ENCODE results near the gene DPYD.

The DPYD gene

GRCh38 chr1:97781762-97782337 lies 139.0 kb downstream of the DPYD start:
- no peak for DNase-seq (ENCODE audit: low read depth)
- H3K4me3 ChIP-seq (ENCODE audit: low read length) = no peak overlapping the region
- no peak for TF ChIP-seq CTCF (conservative IDR thresholded peaks at IDR 0.05; ENCODE audit: low read depth, low read length)

- no peak overlapping the region for H3K4me3 ChIP-seq (ENCODE audit: low read length)
- no peak for DNase-seq (ENCODE audit: low read depth)
- no peak for TF ChIP-seq CTCF (conservative IDR thresholded peaks at IDR 0.05; ENCODE audit: low read depth, low read length)
These were observed 139.9 kb downstream of the DPYD start for GRCh38 chr1:97780884-97781283.

GRCh38 chr1:97778718-97779117 lies 142.1 kb downstream of the DPYD start:
- DNase-seq (ENCODE audit: low read depth) = no peak
- no peak overlapping the region for H3K4me3 ChIP-seq (ENCODE audit: low read length)
- no peak for TF ChIP-seq CTCF (conservative IDR thresholded peaks at IDR 0.05; ENCODE audit: low read depth, low read length)

GRCh38 chr1:97770376-97770775 lies 150.5 kb downstream of the DPYD start:
- TF ChIP-seq CTCF (conservative IDR thresholded peaks at IDR 0.05; ENCODE audit: low read depth, low read length) = no peak
- DNase-seq (ENCODE audit: low read depth) = no peak
- no peak overlapping the region for H3K4me3 ChIP-seq (ENCODE audit: low read length)

GRCh38 chr1:97767381-97767780 lies 153.5 kb downstream of the DPYD start:
- no peak for DNase-seq (ENCODE audit: low read depth)
- no peak for TF ChIP-seq CTCF (conservative IDR thresholded peaks at IDR 0.05; ENCODE audit: low read depth, low read length)
- H3K4me3 ChIP-seq (ENCODE audit: low read length) = no peak overlapping the region

- no peak for TF ChIP-seq CTCF (conservative IDR thresholded peaks at IDR 0.05; ENCODE audit: low read depth, low read length)
- no peak for DNase-seq (ENCODE audit: low read depth)
- no peak overlapping the region for H3K4me3 ChIP-seq (ENCODE audit: low read length)
These were observed 155.8 kb downstream of the DPYD start for GRCh38 chr1:97764991-97765390.

- no peak for TF ChIP-seq CTCF (conservative IDR thresholded peaks at IDR 0.05; ENCODE audit: low read depth, low read length)
- DNase-seq (ENCODE audit: low read depth) = no peak
- H3K4me3 ChIP-seq (ENCODE audit: low read length) = no peak overlapping the region
These were observed 159.2 kb downstream of the DPYD start for GRCh38 chr1:97761637-97762036.

Measured in retinal pigment epithelial cell (primary cell).